Measurements from ENCODE around the gene GNAS-AS1.
"Not testable (repeated sequence)": the region's sequence is repeated elsewhere in the genome, so short reads cannot be mapped to it uniquely, and the experiment has no call there.

GNAS-AS1 gene

DNA sequence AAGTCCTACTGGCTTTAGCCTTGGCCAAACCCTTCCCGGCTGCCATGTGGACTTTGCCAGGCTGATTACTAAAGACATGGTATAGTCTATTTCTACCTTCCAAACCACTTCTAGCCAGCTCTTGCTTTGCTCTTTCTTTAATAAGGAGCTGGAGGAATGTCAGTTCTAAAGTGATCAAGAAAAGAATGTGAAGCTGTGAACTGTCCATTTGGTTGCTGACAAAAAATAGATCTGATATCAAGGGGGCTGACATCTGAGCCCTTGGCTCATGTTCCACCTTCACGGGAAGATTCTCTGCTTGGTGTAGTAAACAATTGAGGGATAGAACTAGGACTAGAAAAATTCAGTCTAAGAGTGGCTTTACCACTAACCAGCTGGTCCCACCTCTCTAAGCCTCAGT is 22.6 kb downstream of the GNAS-AS1 start:
- DNase-seq (ENCODE audit: low read depth) = no peak
- TF ChIP-seq CTCF (IDR thresholded peaks at IDR 0.05; ENCODE audit: control insufficient read depth, insufficient read depth, low read depth, low read length, missing control alignments) = no peak
- H3K4me3 ChIP-seq (ENCODE audit: control insufficient read depth, low read depth, low read length) = no peak overlapping the region

- no peak overlapping the region for H3K4me3 ChIP-seq (ENCODE audit: control insufficient read depth, low read depth, low read length)
- no peak for TF ChIP-seq CTCF (IDR thresholded peaks at IDR 0.05; ENCODE audit: control insufficient read depth, insufficient read depth, low read depth, low read length, missing control alignments)
- DNase-seq (ENCODE audit: low read depth) = no peak
Measured at GRCh38 chr20:58826271-58826670, 24.4 kb downstream of the GNAS-AS1 start.

DNA sequence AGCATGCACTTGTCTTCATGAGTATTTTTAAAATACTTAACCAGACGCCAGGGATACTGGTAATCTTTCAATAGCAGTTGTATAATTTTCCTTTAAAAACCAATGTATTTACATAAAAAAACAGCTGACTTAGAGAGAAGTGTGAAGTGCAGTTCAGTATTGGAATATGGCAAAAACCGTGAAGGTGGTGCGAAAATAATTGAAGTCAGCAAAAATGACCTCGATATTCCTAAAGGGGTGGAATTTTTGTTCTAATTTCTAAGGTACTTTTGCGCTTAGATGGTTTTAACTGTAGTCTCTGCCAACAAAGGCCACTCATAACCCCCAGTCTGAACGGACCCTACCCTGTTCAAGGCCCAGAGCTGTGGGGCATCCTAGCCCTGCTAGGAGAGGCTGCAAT is 25.3 kb downstream of the GNAS-AS1 start:
- TF ChIP-seq CTCF (IDR thresholded peaks at IDR 0.05; ENCODE audit: control insufficient read depth, insufficient read depth, low read depth, low read length, missing control alignments) = no peak
- no peak overlapping the region for H3K4me3 ChIP-seq (ENCODE audit: control insufficient read depth, low read depth, low read length)
- DNase-seq (ENCODE audit: low read depth) = no peak

DNA sequence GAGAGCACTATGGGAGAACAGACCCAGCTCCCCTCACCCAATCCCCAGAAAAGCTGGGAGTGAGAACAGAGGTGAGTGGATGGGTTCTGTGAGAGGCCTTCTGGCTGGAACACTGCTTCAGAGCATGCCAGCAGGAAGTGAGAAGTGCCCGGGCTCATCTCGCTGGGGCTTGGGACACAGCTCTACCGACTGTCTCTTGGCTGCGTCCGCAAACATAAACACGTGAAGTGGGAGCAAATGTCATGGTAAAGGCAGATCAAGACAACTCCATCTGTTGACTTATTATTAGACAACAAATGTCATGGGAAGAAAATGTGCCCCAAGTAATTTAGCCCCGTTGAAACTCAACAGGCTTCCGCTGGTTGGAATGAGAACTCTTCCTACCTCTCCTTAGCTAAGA is 25.9 kb downstream of the GNAS-AS1 start:
- TF ChIP-seq CTCF (IDR thresholded peaks at IDR 0.05; ENCODE audit: control insufficient read depth, insufficient read depth, low read depth, low read length, missing control alignments) = no peak
- DNase-seq (ENCODE audit: low read depth) = no peak
- H3K4me3 ChIP-seq (ENCODE audit: control insufficient read depth, low read depth, low read length) = no peak overlapping the region

DNA sequence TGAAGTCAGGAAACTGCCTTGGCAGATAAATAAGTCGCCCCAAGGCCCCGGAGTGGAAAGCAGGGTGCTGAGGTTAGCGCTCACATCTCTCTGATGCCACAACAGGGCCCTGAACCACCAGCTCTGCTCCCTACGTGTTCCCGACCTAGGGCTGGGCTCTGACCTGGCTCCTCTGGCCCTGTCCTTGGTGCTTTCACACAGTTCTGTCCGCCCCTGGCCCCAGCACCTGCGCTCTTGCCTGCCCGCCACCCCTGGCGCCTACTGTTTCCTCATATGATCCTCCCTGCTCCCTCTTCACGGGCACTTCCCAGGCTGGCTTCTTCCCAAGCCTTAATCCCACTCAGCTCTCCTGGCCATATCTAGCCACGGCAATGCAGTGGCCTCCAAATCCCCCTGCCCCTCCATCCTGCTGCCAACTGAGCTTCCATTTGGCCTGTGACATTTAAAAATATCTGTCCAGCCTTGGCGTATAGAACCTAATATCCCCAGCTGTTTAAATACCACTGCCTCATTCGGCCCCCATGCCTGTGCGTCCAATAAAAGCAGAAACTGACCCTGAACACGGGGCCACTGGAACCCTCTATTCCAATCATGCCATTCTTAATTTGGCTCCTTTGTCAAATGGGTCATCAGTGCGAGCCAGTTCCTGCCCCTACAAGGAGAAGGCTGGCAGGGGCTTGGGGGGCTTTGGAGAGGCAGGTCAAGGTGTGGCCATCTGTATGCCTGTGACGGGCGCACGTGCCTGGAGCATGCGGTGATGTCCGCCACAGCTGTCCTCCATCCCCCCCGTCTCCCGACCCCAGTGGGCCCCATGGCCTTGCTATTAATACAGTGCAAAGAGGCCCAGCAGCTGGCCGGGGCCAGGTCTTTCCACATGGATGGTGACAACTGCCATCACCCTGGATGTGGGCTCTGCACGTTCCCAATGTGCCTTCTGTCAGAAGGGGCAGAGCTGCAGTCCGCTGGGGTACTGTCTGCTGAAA is 27.7 kb downstream of the GNAS-AS1 start:
- TF ChIP-seq CTCF (IDR thresholded peaks at IDR 0.05; ENCODE audit: control insufficient read depth, insufficient read depth, low read depth, low read length, missing control alignments) = no peak
- H3K4me3 ChIP-seq (ENCODE audit: control insufficient read depth, low read depth, low read length) = no peak overlapping the region
- DNase-seq (ENCODE audit: low read depth) = no peak

- peak; percentile 6 for TF ChIP-seq CTCF (IDR thresholded peaks at IDR 0.05; ENCODE audit: control insufficient read depth, insufficient read depth, low read depth, low read length, missing control alignments)
- H3K4me3 ChIP-seq (ENCODE audit: control insufficient read depth, low read depth, low read length) = no peak overlapping the region
- no peak for DNase-seq (ENCODE audit: low read depth)
Measured at GRCh38 chr20:58822149-58822548, 28.6 kb downstream of the GNAS-AS1 start.

DNA sequence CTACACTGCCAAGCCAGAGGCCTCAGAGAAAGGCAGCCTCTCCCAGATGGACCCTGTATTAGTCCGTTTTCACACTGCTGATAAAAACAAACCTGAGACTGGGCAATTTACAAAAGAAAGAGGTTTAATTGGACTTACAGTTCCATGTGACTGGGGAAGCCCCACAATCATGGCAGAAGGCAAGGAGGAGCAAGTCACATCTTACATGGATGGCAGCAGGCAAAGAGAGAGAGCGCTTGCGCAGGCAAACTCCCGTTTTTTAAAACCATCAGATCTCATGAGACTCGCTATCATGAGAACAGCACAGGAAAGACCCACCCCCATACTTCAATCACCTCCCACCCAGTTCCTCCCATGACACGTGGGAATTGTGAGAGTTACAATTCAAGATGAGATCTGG is 30.2 kb downstream of the GNAS-AS1 start:
- not testable (repeated sequence) for H3K4me3 ChIP-seq (ENCODE audit: control insufficient read depth, low read depth, low read length); DNase-seq (ENCODE audit: low read depth)
